MCF 10A (cell line): ENCODE data around the gene NDN. TPM values are rescaled to one million over a fixed set of nuclear protein-coding genes. Genes with fewer than 3 reads are reported as not detected.

Source experiments
- BruUV-seq: library from RNA; stranded (reverse); fragments of 400-500 nt; replicated peaks from 2 replicates; lab custom pipeline; 2021; lab: Mats Ljungman, UMichigan
- CTCF ChIA-PET: fragments of 300-600 bp; sonication (Branson Sonifier 250); formaldehyde crosslinking; extraction: SDS; loops from one replicate; lab custom pipeline; 2021; ENCODE audit warnings: antibody characterized with exemption, inconsistent platforms; lab: Yijun Ruan, JAX
- POLR2A ChIA-PET: fragments of 300-600, 350-650 bp; sonication (Branson Sonifier 250); formaldehyde crosslinking; extraction: SDS; loops from one replicate; lab custom pipeline; 2020; ENCODE audit warnings: antibody characterized with exemption, inconsistent platforms; lab: Yijun Ruan, JAX
- DNase-seq: peaks from one replicate; pipeline ENCODE4 v3.0.0-alpha.2; 2018; ENCODE audit not compliant: unreplicated experiment
- H3K27ac Mint-ChIP-seq: one replicate; pipeline ENCODE4 v1.8.0; 2022; ENCODE audit warnings: mild to moderate bottlenecking, low read depth, mixed read lengths; ENCODE audit not compliant: unreplicated experiment
- H3K27me3 Mint-ChIP-seq: one replicate; pipeline ENCODE4 v1.8.0; 2022; ENCODE audit warnings: mixed read lengths; ENCODE audit not compliant: insufficient read depth, unreplicated experiment
- H3K36me3 Mint-ChIP-seq: one replicate; pipeline ENCODE4 v1.8.0; 2022; ENCODE audit warnings: mild to moderate bottlenecking, moderate library complexity, mixed read lengths; ENCODE audit not compliant: insufficient read depth, unreplicated experiment
- H3K4me1 Mint-ChIP-seq: one replicate; pipeline ENCODE4 v1.8.0; 2022; ENCODE audit warnings: mixed read lengths; ENCODE audit not compliant: insufficient read depth, unreplicated experiment
- H3K4me3 Mint-ChIP-seq: one replicate; pipeline ENCODE4 v1.8.0; 2022; ENCODE audit warnings: mild to moderate bottlenecking, moderate library complexity, mixed read lengths; ENCODE audit not compliant: unreplicated experiment
- H3K9me3 Mint-ChIP-seq: one replicate; pipeline ENCODE4 v1.8.0; 2022; ENCODE audit warnings: mixed read lengths; ENCODE audit not compliant: unreplicated experiment
- intact Hi-C: fragments of 100-400 bp; cut with micrococcal nuclease; formaldehyde crosslinking; loops from 2 replicates; pipeline ENCODE4 v1.14.1; 2022
- total RNA-seq: library from RNA; stranded (reverse); gene quantifications from 2 replicates; pipeline ENCODE4 v1.2.3, GENCODE V29; 2022
- TF ChIP-seq, protein P1 (sequence below): fragments of 200-600 bp; IDR thresholded peaks from one replicate; pipeline ENCODE4 v1.8.0; 2022; ENCODE audit warnings: antibody characterized with exemption, mild to moderate bottlenecking; ENCODE audit not compliant: unreplicated experiment

The NDN gene
- total RNA-seq, 1 experiment from 2014 or later: not detected

DNA sequence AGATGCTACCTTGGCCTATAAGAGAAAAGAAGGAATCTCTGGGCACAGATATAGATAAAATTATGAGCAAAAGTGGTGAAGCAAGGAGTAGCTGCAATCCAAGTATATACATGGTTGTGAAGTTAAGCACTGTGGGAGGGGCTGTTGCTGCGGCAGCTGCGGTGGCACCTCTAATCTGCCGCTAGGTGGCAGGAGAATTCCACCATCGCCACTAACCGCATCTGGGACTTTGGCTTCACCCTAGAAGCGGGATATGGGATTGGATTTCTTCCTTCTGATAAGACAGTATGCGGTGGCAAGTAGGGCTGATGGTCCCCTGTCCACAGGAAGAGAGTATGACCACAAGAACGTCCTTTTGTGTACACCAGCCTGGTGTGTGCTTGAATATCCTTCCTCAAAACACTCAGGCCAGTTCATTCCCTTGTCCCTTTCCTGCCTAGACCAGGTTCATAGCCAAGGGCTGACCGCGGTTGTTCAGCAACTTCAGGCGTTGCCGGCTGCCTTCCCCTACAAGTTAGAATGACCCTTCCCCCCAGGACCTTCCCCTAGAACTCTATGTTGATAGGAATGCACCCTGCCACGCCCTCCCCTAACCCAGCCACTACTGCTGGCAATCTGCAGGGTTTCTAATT is 44.6 kb downstream of the NDN start:
- TF ChIP-seq, protein P1, sequence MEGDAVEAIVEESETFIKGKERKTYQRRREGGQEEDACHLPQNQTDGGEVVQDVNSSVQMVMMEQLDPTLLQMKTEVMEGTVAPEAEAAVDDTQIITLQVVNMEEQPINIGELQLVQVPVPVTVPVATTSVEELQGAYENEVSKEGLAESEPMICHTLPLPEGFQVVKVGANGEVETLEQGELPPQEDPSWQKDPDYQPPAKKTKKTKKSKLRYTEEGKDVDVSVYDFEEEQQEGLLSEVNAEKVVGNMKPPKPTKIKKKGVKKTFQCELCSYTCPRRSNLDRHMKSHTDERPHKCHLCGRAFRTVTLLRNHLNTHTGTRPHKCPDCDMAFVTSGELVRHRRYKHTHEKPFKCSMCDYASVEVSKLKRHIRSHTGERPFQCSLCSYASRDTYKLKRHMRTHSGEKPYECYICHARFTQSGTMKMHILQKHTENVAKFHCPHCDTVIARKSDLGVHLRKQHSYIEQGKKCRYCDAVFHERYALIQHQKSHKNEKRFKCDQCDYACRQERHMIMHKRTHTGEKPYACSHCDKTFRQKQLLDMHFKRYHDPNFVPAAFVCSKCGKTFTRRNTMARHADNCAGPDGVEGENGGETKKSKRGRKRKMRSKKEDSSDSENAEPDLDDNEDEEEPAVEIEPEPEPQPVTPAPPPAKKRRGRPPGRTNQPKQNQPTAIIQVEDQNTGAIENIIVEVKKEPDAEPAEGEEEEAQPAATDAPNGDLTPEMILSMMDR: peak; percentile 61
- no peak overlapping the region for H3K27ac Mint-ChIP-seq
- H3K4me1 Mint-ChIP-seq: no peaks in the 10 kb centered on the region
- DNase-seq: peak; percentile 2
- no peak overlapping the region for H3K4me3 Mint-ChIP-seq
- H3K36me3 Mint-ChIP-seq: no peaks in the 10 kb centered on the region
- intact Hi-C loops: no loop called here
- no peaks in the 10 kb centered on the region for H3K27me3 Mint-ChIP-seq
- no peaks in the 10 kb centered on the region for H3K9me3 Mint-ChIP-seq
- ChIA-PET POLR2A (interaction anchor here (0.5 kb wide), 1 partner anchor 14 kb away, joined by 3 read pairs; no protein-coding TSS in a partner anchor), CTCF (interaction anchor here (0.7 to 4.1 kb wide), 17 partner anchors 13 to 412 kb away, joined by 3 to 49 read pairs (median 4); no protein-coding TSS in a partner anchor)
- BruUV-seq: no TSS peak

Other genes with a start within 250 kb of the NDN start
- not detected in 2 replicates for gene GOLGA6L2, start 240.1 kb downstream of the NDN start, total RNA-seq
- gene MKRN3, start 121.6 kb downstream of the NDN start, total RNA-seq: not detected in 2 replicates
- gene MAGEL2, start 39.4 kb downstream of the NDN start, total RNA-seq: not detected in 2 replicates